ENCODE results near the gene KLHL22.

Gene KLHL22

DNA sequence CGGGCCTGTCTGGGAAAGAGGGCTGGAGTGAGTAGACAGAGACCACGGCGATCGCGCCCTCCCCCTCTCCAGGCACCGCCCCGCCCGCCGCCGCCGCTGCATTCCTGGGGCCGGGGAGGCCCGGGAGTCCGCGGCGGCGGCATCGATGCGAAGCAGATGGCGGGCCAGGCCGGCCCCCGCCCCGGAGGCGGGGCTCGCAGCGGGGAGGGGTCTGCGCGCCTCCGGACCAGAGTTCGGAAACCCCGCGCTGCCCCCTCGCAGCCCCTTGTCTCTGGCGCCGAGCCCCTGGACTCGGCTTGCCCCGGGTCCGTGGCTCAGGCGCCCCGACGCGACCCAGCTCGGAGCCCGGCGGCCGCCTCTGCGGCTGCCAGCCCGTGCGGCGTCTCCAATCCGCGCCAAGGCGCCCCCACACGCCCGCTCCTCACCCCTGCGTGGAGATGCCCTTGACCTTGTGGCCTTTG lies 59.3 kb downstream of the KLHL22 start:
- TF ChIP-seq, protein P1, sequence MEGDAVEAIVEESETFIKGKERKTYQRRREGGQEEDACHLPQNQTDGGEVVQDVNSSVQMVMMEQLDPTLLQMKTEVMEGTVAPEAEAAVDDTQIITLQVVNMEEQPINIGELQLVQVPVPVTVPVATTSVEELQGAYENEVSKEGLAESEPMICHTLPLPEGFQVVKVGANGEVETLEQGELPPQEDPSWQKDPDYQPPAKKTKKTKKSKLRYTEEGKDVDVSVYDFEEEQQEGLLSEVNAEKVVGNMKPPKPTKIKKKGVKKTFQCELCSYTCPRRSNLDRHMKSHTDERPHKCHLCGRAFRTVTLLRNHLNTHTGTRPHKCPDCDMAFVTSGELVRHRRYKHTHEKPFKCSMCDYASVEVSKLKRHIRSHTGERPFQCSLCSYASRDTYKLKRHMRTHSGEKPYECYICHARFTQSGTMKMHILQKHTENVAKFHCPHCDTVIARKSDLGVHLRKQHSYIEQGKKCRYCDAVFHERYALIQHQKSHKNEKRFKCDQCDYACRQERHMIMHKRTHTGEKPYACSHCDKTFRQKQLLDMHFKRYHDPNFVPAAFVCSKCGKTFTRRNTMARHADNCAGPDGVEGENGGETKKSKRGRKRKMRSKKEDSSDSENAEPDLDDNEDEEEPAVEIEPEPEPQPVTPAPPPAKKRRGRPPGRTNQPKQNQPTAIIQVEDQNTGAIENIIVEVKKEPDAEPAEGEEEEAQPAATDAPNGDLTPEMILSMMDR (IDR thresholded peaks at IDR 0.05; ENCODE audit: low read depth, low read length) = no peak
- H3K4me3 ChIP-seq (ENCODE audit: low read depth, low read length) = peak overlapping the region; percentile 84

DNA sequence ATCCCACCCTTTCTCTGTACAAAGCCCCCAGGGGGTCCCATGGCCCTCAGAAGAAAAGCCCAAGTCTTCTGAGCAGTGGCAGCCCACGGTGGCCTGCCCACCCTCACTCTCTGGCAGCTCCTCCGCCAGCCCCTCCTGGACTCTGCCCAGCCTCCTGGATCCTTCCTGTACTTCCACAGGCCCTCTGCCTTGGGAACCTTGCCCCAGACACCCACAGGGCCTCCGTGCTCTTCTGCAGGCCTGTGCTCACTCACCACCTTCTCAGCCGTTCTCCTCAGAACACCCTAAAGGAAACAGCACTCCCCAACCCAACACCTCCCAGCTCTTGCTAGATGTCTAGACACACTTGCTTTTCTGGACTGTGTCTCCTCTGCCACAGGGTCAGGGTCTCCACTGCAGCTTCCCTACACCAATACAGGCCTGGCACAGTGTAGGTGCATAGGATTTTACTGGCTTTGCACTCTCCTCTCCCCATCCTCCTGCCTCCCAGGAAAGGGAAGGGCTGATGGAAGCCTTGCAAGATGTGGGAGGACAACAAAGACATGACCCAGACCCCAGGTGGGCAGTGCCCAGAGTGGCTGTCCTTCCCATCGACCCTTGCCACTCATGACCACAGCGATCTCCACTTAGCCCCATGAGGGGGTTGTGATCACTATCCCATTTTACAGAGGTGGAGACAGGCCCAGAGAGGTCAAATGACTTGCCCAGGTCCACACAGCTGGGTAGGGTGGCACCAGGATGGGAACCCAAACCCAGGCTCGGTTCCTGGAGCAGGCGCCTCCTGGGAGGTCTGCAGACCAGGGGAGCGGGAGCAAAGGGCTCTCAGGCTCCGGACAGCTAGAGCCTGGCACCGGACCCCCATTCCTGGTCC lies 59.9 kb downstream of the KLHL22 start:
- peak overlapping the region; percentile 84 for H3K4me3 ChIP-seq (ENCODE audit: low read depth, low read length)
- TF ChIP-seq, protein P1 (IDR thresholded peaks at IDR 0.05; ENCODE audit: low read depth, low read length) = no peak

DNA sequence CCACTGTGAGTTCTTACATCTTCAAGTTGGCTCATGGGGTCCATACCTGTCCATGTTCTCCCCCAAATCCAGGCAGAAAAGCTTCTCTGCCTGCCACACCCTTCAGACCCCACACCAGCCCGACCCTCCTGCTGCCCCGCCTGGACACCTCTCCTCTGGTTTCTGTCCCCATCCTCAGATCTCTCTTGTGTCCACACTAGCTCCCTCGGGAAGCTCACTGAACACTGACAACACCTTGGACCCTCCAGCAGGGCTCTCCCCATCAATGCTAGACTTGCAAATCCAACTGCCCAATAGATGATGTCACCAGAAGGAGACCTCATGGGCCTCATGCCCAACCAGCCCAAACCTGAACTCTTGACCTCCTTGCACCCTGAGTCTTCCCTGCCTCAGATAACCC lies 60.8 kb downstream of the KLHL22 start:
- TF ChIP-seq, protein P1 (IDR thresholded peaks at IDR 0.05; ENCODE audit: low read depth, low read length) = no peak
- H3K4me3 ChIP-seq (ENCODE audit: low read depth, low read length) = no peak overlapping the region

DNA sequence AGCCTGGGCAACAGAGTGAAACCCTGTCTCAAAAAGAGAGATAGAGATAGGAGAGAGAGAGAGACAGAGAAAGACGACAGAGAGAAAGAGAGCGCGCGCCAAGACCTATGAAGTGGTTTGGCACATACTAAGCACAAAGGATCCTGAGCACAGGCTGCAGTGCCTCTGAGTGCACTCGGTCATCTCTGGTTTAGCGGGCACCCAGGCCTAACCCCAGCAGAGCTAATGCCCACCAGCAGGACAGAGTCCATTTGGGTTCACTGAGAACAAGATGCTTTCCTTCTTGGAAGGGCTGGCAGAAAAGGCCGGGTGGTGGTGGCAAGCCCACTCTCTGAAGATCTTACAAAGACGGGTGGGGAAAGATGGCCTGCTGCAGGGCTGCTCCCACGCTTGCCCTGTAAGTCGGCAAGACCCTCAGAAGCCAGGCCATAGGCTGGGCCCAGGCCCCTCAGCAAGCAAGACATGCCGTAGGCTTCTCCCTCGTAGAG lies 61.3 kb downstream of the KLHL22 start:
- TF ChIP-seq, protein P1 (IDR thresholded peaks at IDR 0.05; ENCODE audit: low read depth, low read length) = no peak
- no peak overlapping the region for H3K4me3 ChIP-seq (ENCODE audit: low read depth, low read length)

DNA sequence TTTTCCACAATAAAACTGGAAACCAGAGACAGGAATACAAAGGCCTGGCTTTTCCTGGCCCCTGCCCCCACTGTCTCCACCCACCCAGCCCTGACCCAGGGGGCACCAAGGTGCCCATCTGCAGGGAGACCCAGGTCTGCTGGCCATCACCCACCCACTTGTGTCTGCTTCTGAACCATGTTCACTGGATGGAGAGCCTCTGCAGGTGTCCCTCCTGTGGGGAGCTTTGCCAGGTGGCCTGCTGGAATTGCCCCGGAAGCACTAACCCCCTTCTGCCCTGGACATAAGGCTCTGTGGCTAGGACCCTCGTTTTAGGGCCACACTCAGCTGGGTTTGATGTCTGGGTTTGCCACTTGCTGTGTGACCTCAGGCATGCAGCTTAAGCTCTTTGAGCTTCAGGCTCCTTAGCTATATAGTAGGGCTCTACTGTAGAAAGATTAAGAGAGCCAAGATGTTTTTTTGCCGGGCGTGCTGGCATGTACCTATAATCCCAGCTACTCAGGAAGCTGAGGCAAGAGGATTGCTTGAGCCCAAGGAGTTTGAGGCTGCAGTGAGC lies 61.8 kb downstream of the KLHL22 start:
- TF ChIP-seq, protein P1 (IDR thresholded peaks at IDR 0.05; ENCODE audit: low read depth, low read length) = no peak
- no peak overlapping the region for H3K4me3 ChIP-seq (ENCODE audit: low read depth, low read length)

DNA sequence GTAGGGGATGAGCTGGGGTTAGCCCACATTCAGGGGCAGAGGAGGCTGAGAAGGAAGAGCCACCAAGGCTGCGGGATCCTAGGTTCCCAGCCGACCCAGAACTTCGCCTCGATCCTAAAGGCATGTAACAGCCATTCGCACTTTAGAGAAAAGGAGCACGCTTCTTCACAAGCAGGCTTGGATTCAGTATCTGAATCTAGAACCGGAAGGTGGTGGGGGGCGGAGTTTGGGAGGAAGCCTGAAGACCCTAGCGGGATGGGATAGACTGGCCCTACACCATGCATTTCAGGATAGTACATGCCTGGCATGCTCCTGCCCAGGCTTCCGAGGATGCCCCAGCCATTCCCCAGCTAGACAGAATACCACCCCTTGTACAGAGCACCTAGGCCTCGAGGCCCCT lies 62.4 kb downstream of the KLHL22 start:
- TF ChIP-seq, protein P1 (IDR thresholded peaks at IDR 0.05; ENCODE audit: low read depth, low read length) = no peak

DNA sequence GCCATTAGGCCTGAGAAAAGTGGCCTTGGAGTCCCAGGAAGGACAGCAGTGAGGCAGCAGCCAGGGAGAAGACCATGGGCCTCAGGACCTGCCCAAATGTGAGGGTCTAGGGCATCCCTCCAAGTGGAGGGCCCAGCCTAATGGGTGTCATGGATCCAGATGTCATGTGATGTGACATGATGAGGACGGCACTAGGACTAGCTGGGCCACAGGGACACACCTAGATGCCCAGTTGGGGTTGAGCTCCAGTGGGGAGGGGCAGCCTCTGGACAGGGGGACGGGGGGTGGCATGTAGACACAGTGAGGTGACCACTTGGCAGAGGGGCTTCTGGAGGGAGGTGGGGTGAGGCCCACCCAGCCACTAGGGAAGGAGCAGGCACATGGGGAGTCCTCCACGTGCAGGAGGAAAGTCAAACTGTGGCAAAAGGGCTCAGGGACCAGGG lies 63.3 kb downstream of the KLHL22 start:
- H3K4me3 ChIP-seq (ENCODE audit: low read depth, low read length) = no peak overlapping the region
- TF ChIP-seq, protein P1 (IDR thresholded peaks at IDR 0.05; ENCODE audit: low read depth, low read length) = no peak

More for the DNA sequence above, 62.4 kb downstream of the KLHL22 start:
- no peak overlapping the region for H3K4me3 ChIP-seq (ENCODE audit: low read depth, low read length)

Measured in WI38 (cell line).